DND-41 (cell line): ENCODE results near the gene ATF6B.

Source experiments
- ATAC-seq: fragments of 200-7000 bp; cut with Tn5 transposase; 3 replicates; pipeline ENCODE4 v1.9.1; 2021; ENCODE audit warnings: low read depth; ENCODE audit not compliant: insufficient read depth
- DNase-seq: peaks from one replicate; pipeline ENCODE4 v3.0.0-alpha.2; 2020
- H2AFZ ChIP-seq: 2 replicates; pipeline ENCODE4 v1.6.0; 2012; ENCODE audit warnings: low read depth, low read length
- H3K27ac ChIP-seq: 2 replicates; pipeline ENCODE4 v1.5.1; 2012; ENCODE audit warnings: low read length, inconsistent platforms
- H3K27me3 ChIP-seq: fragments of 200-600 bp; sonication (generic); 2 replicates; pipeline ENCODE4 v1.6.0; 2012; ENCODE audit warnings: low read length, mild to moderate bottlenecking, inconsistent platforms; ENCODE audit not compliant: insufficient read depth, poor library complexity
- H3K36me3 ChIP-seq: 2 replicates; pipeline ENCODE4 v1.5.1; 2012; ENCODE audit warnings: low read length, inconsistent platforms; ENCODE audit not compliant: insufficient read depth
- H3K4me1 ChIP-seq: 2 replicates; pipeline ENCODE4 v1.5.1; 2012; ENCODE audit warnings: mild to moderate bottlenecking, low read length; ENCODE audit not compliant: insufficient read depth
- H3K4me2 ChIP-seq: 2 replicates; pipeline ENCODE4 v1.6.0; 2012; ENCODE audit warnings: mild to moderate bottlenecking, moderate library complexity, low read length, inconsistent platforms; ENCODE audit not compliant: insufficient read depth
- H3K4me3 ChIP-seq, 2 experiments: fragments of 200-600 bp in 1 of 2; shearing (Covaris generic) in 1 of 2; 2 replicates each; pipeline ENCODE4 v1.5.1; 2012 to 2016; ENCODE audit warnings: inconsistent platforms in 2 of 2, low read length in 2 of 2, mild to moderate bottlenecking in 2 of 2, low read depth in 1 of 2, moderate library complexity in 1 of 2
- H3K79me2 ChIP-seq: 2 replicates; pipeline ENCODE4 v1.6.0; 2012; ENCODE audit warnings: low read length, inconsistent platforms; ENCODE audit not compliant: insufficient read depth
- H3K9ac ChIP-seq: 2 replicates; pipeline ENCODE4 v1.6.0; 2012; ENCODE audit warnings: low read depth, mild to moderate bottlenecking, inconsistent platforms, low read length, moderate library complexity
- H3K9me3 ChIP-seq: 2 replicates; pipeline ENCODE4 v1.5.1; 2012; ENCODE audit warnings: low read length, moderate library complexity, mild to moderate bottlenecking, inconsistent platforms; ENCODE audit not compliant: insufficient read depth, severe bottlenecking
- H4K20me1 ChIP-seq: 2 replicates; pipeline ENCODE4 v1.6.0; 2012; ENCODE audit warnings: low read length; ENCODE audit not compliant: insufficient read depth
- CTCF ChIP-seq: IDR thresholded peaks from 2 replicates; pipeline ENCODE4 v1.5.1; 2012; ENCODE audit warnings: borderline replicate concordance, low read length, moderate library complexity, mild to moderate bottlenecking; ENCODE audit not compliant: poor library complexity, severe bottlenecking; ENCODE audit errors: extremely low read depth
- EZH2 ChIP-seq: IDR thresholded peaks from 3 replicates; pipeline ENCODE4 v1.6.1; 2012; ENCODE audit warnings: borderline replicate concordance, low read depth, mild to moderate bottlenecking, moderate library complexity, low read length, inconsistent platforms; ENCODE audit not compliant: severe bottlenecking

Gene ATF6B

DNA sequence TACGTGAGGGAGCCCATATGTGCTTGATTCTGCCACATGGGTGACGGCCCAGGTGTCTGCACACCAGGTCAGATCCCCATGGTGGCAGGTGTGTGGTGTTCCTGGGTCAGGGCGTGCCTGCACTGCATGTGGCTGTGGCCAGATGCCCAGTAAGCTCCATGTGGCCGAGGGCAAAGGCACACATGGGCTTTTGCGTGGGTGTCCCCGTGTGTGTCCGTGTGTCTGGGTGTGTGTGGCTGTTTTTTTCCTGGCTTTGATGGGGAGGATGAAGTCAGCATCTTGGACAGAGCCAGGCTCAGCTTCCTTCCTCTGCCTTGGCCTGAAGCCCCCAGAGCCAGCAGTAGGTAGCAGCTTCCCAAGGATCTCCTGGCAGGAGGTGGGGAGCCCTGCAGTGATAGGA lies 17.4 kb downstream of the ATF6B start:
- Histone ChIP-seq H3K4me2 (no peak overlapping the region), H3K36me3 (peaks cover 3% of the 10 kb centered on the region), H3K27ac (no peak overlapping the region), H3K27me3 (no peaks in the 10 kb centered on the region), H3K4me1 (no peaks in the 10 kb centered on the region), H3K79me2 (no peaks in the 10 kb centered on the region), H3K9me3 (no peaks in the 10 kb centered on the region), H3K9ac (no peak overlapping the region), H4K20me1 (peaks cover 3% of the 10 kb centered on the region; the same call in 1 of the 2 replicates), H3K4me3 (no peak overlapping the region), H2AFZ (no peak overlapping the region)
- ATAC-seq (peak; percentile 17; the same call in 2 of the 3 replicates), DNase-seq (no peak)
- TF ChIP-seq CTCF = no peak
- no peak for TF ChIP-seq EZH2

- DNase-seq (no peak), ATAC-seq (no peak)
- H3K9me3 ChIP-seq = no peaks in the 10 kb centered on the region
- H3K27ac ChIP-seq = no peak overlapping the region
- H3K36me3 ChIP-seq = no peaks in the 10 kb centered on the region
- H4K20me1 ChIP-seq = peaks cover 3% of the 10 kb centered on the region; the same call in 1 of the 2 replicates
- no peaks in the 10 kb centered on the region for H3K4me1 ChIP-seq
- H2AFZ ChIP-seq = no peak overlapping the region
- H3K4me3 ChIP-seq = no peak overlapping the region
- H3K4me2 ChIP-seq = no peak overlapping the region
- H3K27me3 ChIP-seq = no peaks in the 10 kb centered on the region
- TF ChIP-seq CTCF (no peak), EZH2 (no peak)
- no peaks in the 10 kb centered on the region for H3K79me2 ChIP-seq
- H3K9ac ChIP-seq = no peak overlapping the region
Measured at GRCh38 chr6:32109765-32110160, 18.3 kb downstream of the ATF6B start.

DNA sequence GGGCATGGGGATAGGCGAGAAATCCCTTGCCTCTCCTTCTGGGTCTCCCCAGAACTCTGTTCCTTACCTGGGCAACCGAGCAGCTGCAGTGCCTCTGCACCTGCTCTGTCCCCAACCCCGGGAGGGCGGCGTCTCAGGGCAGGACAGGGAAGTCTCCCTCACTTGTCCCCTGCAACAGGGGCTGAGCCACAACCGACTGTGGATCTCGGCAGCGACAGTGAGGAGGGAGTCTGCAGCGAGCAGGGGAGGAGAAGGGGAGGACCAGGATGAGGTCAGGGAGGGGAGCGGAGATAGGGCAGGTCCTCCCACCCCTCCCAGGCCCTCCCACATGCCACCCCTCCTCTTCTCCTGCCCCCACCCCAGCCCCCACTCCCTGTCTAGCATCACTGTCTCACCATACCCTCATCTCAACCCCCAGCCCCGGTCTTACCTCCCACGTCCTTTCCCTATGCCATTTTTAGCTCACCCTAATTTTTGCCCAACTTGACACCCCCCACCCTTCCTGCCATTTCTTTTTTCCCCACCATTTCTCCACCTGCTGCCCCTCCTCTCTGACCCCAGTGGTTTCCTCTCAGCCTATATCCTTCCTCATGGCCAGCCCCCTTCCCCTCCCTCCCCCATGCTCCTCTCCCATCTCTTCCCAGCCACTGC lies 18.8 kb downstream of the ATF6B start, which contains the start of gene TNXB:
TNXB (minus strand) TSS at position 225 of the 651 bp plus-strand sequence. CDS start 11,140 bp downstream, outside the sequence.
- Histone ChIP-seq H3K4me1 (no peaks in the 10 kb centered on the region), H3K27ac (no peak within 1 kb of the TSS), H3K9ac (no peak within 1 kb of the TSS), H3K9me3 (no peaks in the 10 kb centered on the region), H3K4me3 (no peak within 1 kb of the TSS), H2AFZ (no peak within 1 kb of the TSS), H3K36me3 (no peaks in the 10 kb centered on the region), H3K27me3 (no peaks in the 10 kb centered on the region), H4K20me1 (peaks cover 3% of the 10 kb centered on the region; the same call in 1 of the 2 replicates), H3K79me2 (no peaks in the 10 kb centered on the region), H3K4me2 (no peak within 1 kb of the TSS)
- DNase-seq (no peak), ATAC-seq (peak; percentile 36; the same call in 1 of the 3 replicates)
- TF ChIP-seq CTCF = no peak
- TF ChIP-seq EZH2 = no peak

DNA sequence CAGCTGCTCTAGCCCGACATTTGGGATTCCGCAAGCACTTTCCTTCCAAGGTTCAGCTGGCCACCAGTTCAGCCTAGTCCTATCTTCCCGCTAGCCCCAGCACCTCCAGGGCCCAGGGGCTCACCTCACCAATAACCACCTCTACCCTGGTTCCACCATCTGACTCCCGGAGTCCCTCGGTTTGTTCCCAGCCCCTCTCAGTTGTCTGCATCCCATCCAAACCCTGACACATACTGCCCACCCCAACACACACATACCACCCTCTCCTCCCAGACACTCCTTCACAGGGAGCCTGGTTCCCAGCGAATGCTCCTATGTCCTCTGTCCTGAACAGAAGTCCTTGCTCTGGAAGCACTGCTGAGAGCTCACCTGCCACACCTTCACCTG lies 19.3 kb downstream of the ATF6B start:
- Histone ChIP-seq H4K20me1 (peaks cover 3% of the 10 kb centered on the region; the same call in 1 of the 2 replicates), H3K9me3 (no peaks in the 10 kb centered on the region), H3K79me2 (no peaks in the 10 kb centered on the region), H3K27me3 (no peaks in the 10 kb centered on the region), H3K36me3 (no peaks in the 10 kb centered on the region), H3K27ac (no peak overlapping the region), H3K4me2 (no peak overlapping the region), H3K4me3 (no peak overlapping the region), H3K9ac (no peak overlapping the region), H3K4me1 (no peaks in the 10 kb centered on the region), H2AFZ (no peak overlapping the region)
- DNase-seq = no peak
- no peak for ATAC-seq
- no peak for TF ChIP-seq CTCF
- TF ChIP-seq EZH2 = no peak
